ENCODE results near the gene MGAT4A. TPM values are rescaled to one million over a fixed set of nuclear protein-coding genes. Genes with fewer than 3 reads are reported as not detected.

The MGAT4A gene
- total RNA-seq, 3 donors from 2014 or later, result 24.8 to 33.1 (median 32.4) TPM

DNA sequence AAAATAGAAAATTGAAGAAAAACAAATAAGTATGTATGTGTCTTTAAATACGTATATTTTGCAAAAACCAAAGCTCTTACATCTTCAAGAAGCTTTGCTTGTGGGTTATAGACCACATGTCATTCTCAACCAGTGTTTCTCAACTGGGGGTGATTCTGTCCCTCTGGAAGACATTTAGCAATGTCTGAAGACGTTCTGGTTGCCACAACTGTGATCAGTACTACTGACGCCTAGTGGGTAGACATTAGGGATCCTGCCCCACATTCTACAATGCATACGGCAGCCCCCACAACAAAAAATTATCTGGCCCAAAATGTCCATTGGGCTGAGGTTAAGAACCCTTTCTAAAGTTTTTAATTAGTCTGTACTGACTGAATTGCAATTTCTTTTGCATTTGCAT, 74.1 kb downstream of the MGAT4A start:
- DNase-seq (no peak), ATAC-seq (peak; percentile 24 to 51)
- Mint-ChIP-seq H3K27me3 (ENCODE audit: low read depth) (no peaks in the 10 kb centered on the region), H3K9me3 (peaks cover 8% of the 10 kb centered on the region), H3K4me1 (ENCODE audit: low read depth) (peaks cover 85% of the 10 kb centered on the region), H3K36me3 (ENCODE audit: insufficient read depth) (peaks cover 27% of the 10 kb centered on the region), H3K4me3 (peak overlapping the region; percentile 60)

DNA sequence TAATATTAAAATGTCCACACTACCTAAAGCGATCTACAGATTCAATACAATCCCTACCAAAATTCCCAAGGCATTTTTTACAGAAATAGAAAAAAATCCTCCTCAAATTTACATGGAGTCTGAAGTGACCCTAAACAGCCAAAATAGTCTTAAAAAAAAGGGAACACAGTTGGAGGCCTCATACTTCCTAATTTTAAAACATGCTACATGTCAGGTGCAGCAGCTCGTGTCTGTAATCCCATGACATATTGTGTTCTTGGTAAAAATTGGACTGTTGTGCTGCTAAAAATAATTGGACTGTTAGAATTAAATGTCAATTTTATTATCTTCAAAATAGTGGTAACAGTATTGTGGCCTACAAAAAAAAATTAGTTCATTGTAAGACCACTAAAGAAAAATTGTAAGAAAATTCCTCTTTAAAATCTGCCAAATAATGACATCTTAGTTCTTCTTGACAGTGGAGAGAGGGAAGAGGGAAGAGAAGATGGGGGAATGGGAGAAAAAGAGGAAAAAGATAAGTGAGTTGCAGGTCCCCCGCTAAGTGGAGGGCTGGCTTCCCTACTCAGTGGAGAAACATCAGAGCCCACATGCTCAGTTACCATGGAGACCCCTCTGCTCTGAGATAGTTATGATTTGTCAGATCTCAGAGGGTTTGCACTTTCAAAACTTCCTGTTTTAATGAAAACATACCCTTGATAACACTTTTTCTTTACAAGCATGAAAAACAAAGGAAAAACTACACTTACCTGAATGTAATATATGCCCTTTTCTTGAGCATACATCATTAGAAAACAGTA, 76.0 kb downstream of the MGAT4A start:
- H3K4me1 Mint-ChIP-seq (ENCODE audit: low read depth), result peaks cover 84% of the 10 kb centered on the region
- peaks cover 30% of the 10 kb centered on the region for H3K36me3 Mint-ChIP-seq (ENCODE audit: insufficient read depth)
- no peak for DNase-seq
- ATAC-seq, result peak; percentile 47 to 59
- H3K27me3 Mint-ChIP-seq (ENCODE audit: low read depth), result no peaks in the 10 kb centered on the region
- no peaks in the 10 kb centered on the region for H3K9me3 Mint-ChIP-seq
- peak overlapping the region; percentile 58 for H3K4me3 Mint-ChIP-seq

DNA sequence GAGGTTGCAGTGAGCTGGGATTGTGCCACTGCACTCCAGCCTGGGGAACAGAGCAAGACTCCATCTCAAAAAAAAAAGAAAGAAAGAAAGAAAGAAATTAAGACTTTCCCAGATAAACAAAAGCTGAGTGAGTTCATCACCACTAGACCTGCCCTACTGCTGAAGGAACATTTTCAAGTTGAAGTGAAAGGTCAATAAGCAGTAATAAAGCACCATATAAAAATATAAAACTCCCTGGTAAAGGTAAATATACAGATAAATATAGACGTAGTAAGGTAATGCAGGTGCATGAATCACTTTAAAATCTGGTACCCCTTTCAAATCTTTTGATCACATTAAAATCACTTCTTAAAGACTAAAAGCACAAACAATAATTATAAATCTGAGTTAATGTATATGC, 79.9 kb downstream of the MGAT4A start:
- DNase-seq (no peak), ATAC-seq (no peak)
- peaks cover 31% of the 10 kb centered on the region for H3K36me3 Mint-ChIP-seq (ENCODE audit: insufficient read depth)
- H3K9me3 Mint-ChIP-seq, result no peaks in the 10 kb centered on the region
- H3K4me1 Mint-ChIP-seq (ENCODE audit: low read depth), result peaks cover 65% of the 10 kb centered on the region
- no peak overlapping the region for H3K4me3 Mint-ChIP-seq
- H3K27me3 Mint-ChIP-seq (ENCODE audit: low read depth), result no peaks in the 10 kb centered on the region

DNA sequence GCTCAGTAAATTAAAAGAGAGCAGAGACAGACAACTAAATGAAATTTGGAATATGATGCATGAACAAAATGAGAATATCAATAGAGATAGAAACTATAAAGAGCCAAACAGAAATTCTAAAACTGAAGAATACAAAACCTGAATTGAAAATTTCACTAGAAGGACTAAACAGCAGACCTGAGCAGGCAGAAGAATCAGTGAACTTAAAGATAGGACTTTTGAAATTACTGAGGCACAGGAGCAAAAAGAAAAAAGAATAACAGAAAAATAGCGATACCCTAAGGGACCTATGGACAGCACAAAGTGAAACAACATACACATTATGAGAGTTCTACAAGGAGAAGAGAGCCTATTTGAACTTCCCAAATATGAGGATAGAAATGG, 80.9 kb downstream of the MGAT4A start:
- H3K4me1 Mint-ChIP-seq (ENCODE audit: low read depth), result peaks cover 59% of the 10 kb centered on the region
- peaks cover 32% of the 10 kb centered on the region for H3K36me3 Mint-ChIP-seq (ENCODE audit: insufficient read depth)
- ATAC-seq (no peak), DNase-seq (no peak)
- H3K27me3 Mint-ChIP-seq (ENCODE audit: low read depth), result no peaks in the 10 kb centered on the region
- peak overlapping the region; percentile 12 for H3K4me3 Mint-ChIP-seq
- H3K9me3 Mint-ChIP-seq, result no peaks in the 10 kb centered on the region

DNA sequence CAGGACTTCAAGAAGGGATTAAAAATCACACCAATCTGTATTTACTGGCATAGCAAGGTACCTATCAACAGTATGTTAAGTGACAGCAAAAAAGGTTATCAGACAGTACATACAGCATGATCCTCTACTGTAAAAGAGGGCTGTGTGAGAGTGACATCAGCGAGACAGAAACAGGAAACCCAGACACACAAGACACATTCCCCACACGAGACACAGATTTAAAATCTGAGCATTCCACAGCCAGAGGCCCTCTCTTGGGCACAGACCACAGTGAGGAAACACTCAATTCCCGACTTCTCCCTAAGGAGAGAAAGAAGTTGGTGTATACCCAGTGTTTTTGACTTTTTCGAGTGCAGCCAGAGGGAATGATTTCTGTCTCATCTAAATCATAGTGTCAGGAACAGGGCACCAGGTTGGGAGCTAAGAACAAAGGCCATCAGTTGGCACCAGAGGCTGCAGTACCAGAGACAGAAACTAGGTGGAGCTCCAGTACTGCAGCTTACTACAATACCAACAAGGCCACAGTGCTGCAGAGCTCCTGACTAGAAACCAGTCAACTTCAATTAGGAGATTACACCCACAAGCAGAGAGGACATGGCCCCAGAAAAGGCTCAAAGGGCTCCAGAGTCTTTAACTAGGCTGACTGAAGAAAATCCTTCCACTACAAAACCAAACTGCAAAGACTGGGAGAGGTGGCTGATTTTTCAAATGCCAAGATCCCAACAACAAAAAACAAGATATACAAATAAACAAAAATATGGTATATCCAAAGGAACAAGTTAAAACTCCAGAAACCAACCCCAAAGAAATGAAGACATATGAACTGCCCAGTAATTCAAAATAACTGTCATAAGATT, 81.6 kb downstream of the MGAT4A start:
- H3K27me3 Mint-ChIP-seq (ENCODE audit: low read depth), result no peaks in the 10 kb centered on the region
- ATAC-seq, result peak; percentile 93 to 95
- peaks cover 32% of the 10 kb centered on the region for H3K36me3 Mint-ChIP-seq (ENCODE audit: insufficient read depth)
- H3K4me1 Mint-ChIP-seq (ENCODE audit: low read depth), result peaks cover 53% of the 10 kb centered on the region
- peak; percentile 83 for DNase-seq
- H3K4me3 Mint-ChIP-seq, result peak overlapping the region; percentile 12
- H3K9me3 Mint-ChIP-seq, result no peaks in the 10 kb centered on the region

DNA sequence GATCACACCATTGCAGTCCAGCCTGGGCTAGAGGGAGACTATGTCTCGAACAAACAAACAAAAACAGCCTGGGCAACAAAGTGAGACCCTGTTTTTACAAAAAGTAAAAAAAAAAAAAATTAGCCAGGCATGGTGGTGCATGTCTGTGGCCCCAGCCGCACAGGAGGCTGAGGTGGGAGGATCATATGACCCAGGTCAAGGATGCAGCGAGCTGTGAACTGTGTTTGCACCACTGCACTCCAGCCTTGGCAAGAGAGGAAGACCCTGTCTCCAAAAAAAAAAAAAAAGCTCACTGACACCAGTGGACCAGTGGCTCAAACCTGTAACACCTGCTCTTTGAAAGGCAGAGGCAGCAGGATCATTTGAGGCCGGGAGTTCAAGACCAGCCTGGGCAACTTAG, 82.5 kb downstream of the MGAT4A start:
- no peak for ATAC-seq
- Mint-ChIP-seq H3K36me3 (ENCODE audit: insufficient read depth) (peaks cover 37% of the 10 kb centered on the region), H3K4me1 (ENCODE audit: low read depth) (peaks cover 43% of the 10 kb centered on the region), H3K4me3 (no peak overlapping the region), H3K27me3 (ENCODE audit: low read depth) (no peaks in the 10 kb centered on the region), H3K9me3 (no peaks in the 10 kb centered on the region)
- DNase-seq, result no peak

DNA sequence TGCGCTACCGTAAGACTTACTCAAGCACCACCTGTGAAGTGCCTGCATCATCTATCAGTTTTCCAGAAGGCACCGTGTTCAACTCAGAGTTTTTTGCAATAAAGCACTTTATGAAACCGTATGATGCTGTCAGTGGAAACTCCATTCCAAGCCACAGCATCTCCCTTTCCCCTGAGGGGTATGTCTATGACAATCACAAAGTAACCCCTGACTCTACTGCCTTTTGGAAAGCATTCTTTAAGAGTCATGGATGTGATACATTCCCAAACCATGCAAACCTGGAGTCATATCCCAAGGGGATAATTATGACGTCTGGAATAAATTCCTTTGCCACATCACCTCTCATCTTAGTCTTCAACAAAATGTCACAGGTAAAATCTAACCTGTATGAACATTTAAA, 83.3 kb downstream of the MGAT4A start:
- H3K4me1 Mint-ChIP-seq (ENCODE audit: low read depth), result peaks cover 38% of the 10 kb centered on the region
- DNase-seq (no peak), ATAC-seq (no peak)
- H3K9me3 Mint-ChIP-seq, result no peaks in the 10 kb centered on the region
- H3K4me3 Mint-ChIP-seq, result no peak overlapping the region
- H3K27me3 Mint-ChIP-seq (ENCODE audit: low read depth), result no peaks in the 10 kb centered on the region
- peaks cover 38% of the 10 kb centered on the region for H3K36me3 Mint-ChIP-seq (ENCODE audit: insufficient read depth)

DNA sequence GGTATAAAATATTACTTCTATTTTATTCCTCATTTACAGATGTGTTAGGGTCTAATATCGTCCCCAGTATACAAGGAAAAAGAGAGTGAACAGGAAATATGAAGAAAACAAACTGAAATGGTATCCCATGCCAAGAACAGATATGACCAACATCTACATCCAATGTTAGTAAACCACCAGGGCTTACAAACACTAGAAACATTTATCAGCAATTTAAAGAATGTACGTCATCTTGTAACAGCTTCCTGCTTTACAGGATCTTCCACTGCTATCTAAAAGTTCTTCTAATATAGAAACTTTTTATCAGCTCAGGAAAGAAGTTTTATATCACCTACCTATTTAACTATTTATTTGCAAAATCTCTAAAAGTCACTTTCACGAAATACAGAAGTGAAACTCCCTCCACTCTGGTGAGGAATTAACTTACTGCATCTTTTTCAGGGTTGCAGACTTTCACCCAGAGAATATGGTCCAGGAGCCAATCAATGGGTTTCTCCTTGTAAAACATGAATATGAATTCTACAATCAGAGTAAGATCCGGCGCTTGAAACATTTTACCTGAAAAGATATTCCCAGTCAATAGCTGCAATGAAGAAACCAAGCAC, 87.3 kb downstream of the MGAT4A start:
- DNase-seq, result no peak
- no peaks in the 10 kb centered on the region for H3K27me3 Mint-ChIP-seq (ENCODE audit: low read depth)
- no peaks in the 10 kb centered on the region for H3K9me3 Mint-ChIP-seq
- peaks cover 28% of the 10 kb centered on the region for H3K36me3 Mint-ChIP-seq (ENCODE audit: insufficient read depth)
- H3K4me3 Mint-ChIP-seq, result no peak overlapping the region
- ATAC-seq, result no peak
- H3K4me1 Mint-ChIP-seq (ENCODE audit: low read depth), result peaks cover 9% of the 10 kb centered on the region

DNA sequence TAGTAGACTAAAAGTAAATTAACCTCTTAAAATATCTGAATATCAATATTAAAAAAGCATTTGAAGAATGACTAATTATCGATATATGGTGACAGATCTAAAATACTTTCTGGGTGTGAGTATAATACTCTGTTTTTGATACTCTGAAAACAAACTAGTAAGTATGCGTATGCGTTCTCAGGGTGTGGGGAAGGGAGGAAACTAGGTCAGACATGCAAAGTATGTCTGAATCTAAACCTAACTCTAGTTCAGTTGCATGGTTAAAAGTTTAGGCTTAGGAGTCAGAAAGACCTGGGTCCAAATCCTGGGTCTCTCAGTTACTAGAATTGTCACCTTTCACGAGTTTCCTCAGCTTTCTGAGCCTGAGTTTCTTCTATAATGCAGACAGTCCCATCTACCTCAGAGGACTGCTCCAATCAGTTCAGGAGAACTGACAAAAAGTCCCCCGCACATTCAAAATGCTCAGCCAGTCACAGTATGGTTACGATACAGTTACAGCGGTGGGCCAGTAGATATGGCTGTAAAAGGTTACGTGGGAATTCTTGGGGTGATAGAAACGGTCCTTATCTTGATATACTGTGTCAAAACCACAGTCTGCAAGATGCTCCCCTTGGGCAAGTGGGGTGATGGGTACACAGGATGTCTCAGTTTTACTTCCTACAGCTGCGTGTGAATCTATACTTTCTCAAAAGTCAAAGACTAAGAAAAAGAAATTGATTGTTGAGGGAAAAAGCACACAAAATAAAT, 93.4 kb downstream of the MGAT4A start:
- Mint-ChIP-seq H3K36me3 (ENCODE audit: insufficient read depth) (peaks cover 30% of the 10 kb centered on the region), H3K4me3 (peak overlapping the region; percentile 68), H3K27me3 (ENCODE audit: low read depth) (no peaks in the 10 kb centered on the region), H3K9me3 (no peaks in the 10 kb centered on the region), H3K4me1 (ENCODE audit: low read depth) (peaks cover 39% of the 10 kb centered on the region)
- ATAC-seq (peak; percentile 87 to 89), DNase-seq (peak; percentile 32)

DNA sequence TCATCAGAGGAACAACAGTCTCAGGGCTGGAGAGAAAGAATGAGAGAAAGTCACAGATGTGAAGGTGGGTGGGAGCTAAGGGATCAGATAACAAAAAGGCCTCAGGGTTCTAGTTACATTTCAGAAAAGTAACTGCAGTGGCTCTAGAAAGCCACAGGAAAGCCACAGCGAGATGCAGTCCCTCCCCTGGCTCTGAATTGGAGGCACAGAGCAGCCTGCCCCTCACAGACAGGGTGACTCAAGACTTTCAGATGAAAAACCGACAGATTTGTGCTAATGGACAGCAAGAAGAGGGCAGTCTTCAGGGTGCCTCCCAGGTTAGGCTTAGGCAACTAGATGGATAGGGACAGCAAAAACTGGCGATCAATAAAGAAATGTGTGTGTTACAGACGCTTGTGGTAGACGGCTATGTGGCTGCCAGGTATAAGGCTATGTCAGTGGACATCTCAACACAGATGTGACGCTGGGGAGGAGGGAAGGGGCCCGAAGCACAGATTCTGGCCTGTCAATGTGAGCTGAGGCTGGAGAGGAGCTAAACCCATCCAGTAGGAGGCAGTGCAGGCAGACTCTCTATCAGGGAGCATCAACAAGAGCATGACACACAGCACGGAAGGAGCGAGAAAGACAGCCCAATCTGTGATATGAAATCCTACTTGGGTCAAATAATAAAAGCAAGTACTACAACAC, 96.4 kb downstream of the MGAT4A start:
- DNase-seq (peak; percentile 34), ATAC-seq (peak; percentile 63)
- Mint-ChIP-seq H3K27me3 (ENCODE audit: low read depth) (no peaks in the 10 kb centered on the region), H3K4me3 (peak overlapping the region; percentile 19), H3K9me3 (no peaks in the 10 kb centered on the region), H3K4me1 (ENCODE audit: low read depth) (peaks cover 36% of the 10 kb centered on the region), H3K36me3 (ENCODE audit: insufficient read depth) (peaks cover 33% of the 10 kb centered on the region)

DNA sequence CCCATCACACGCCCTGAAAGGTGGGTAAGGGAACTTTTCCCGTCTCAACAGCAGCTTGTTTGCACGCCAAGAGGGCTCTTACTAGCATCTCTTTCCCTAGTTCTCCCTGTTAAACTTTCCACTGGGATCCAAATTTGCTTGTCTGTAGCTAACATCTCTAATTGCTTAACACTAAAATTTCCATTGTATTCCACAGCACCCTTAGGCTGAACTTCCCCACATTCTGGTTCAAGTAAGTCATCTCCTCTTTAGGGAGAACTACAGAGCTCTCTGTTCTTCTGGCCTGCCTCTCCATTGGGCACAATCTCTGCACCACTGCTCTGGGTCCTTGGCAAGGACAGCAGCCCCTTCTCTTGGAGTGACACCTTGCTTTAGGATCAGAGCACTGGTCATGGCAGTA, 98.6 kb downstream of the MGAT4A start:
- ATAC-seq (no peak), DNase-seq (no peak)
- peaks cover 31% of the 10 kb centered on the region for H3K4me1 Mint-ChIP-seq (ENCODE audit: low read depth)
- H3K27me3 Mint-ChIP-seq (ENCODE audit: low read depth), result no peaks in the 10 kb centered on the region
- no peak overlapping the region for H3K4me3 Mint-ChIP-seq
- H3K9me3 Mint-ChIP-seq, result no peaks in the 10 kb centered on the region
- peaks cover 41% of the 10 kb centered on the region for H3K36me3 Mint-ChIP-seq (ENCODE audit: insufficient read depth)

DNA sequence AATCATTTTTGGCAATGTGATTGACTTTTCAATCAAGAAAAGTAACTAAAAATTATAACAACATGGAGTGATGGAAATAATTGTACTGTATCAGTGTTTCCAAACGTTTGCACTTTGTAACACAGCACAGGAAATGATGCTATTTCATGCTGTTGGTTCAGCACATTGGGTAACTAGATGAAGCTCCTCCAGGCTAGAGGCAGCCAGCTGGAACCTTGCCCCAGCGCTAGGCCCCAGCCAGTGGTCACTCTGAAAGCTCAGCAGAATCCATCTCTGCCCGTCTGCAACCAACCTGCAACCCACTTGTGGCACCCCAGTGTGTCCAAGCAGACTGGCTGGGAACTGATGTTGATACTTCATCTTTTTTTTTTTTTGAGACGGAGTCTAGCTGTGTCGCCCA, 107.3 kb downstream of the MGAT4A start:
- H3K4me3 Mint-ChIP-seq, result no peak overlapping the region
- peaks cover 29% of the 10 kb centered on the region for H3K36me3 Mint-ChIP-seq (ENCODE audit: insufficient read depth)
- no peaks in the 10 kb centered on the region for H3K9me3 Mint-ChIP-seq
- peaks cover 33% of the 10 kb centered on the region for H3K4me1 Mint-ChIP-seq (ENCODE audit: low read depth)
- H3K27me3 Mint-ChIP-seq (ENCODE audit: low read depth), result no peaks in the 10 kb centered on the region
- no peak for ATAC-seq
- DNase-seq, result no peak

DNA sequence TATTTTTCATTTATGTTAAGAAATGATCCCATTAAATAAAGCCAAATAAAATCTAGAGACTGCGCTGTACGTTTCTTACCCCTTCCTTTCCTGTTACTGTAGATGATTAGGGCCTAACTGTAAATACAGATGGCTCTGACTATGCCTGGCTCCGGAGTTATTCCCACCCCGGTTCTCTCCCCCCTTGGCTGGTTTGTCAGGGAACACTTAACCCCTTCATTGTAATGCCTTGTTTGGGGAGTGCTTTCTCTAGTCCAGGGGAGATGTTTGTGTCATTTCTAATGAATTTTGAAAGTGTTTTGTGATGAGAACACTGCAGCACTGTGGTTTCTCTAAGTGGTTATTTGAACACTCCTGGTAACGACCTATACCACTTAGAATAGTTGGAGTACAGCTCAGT, 113.8 kb downstream of the MGAT4A start:
- no peak for ATAC-seq
- no peak for DNase-seq
- no peak overlapping the region for H3K4me3 Mint-ChIP-seq

More for the DNA sequence above, 113.8 kb downstream of the MGAT4A start:
- H3K27me3 Mint-ChIP-seq (ENCODE audit: low read depth), result no peaks in the 10 kb centered on the region
- peaks cover 48% of the 10 kb centered on the region for H3K4me1 Mint-ChIP-seq (ENCODE audit: low read depth)
- no peaks in the 10 kb centered on the region for H3K9me3 Mint-ChIP-seq
- peaks cover 53% of the 10 kb centered on the region for H3K36me3 Mint-ChIP-seq (ENCODE audit: insufficient read depth)

Measured in activated T-cell treated with anti-CD3 and anti-CD28 coated beads, Interleukin-2, amount 50 U/mL, for 4 hours (primary cell).